HUES6 (cell line): ENCODE results near the gene ENTREP3.
"Not testable (repeated sequence)": the region's sequence is repeated elsewhere in the genome, so short reads cannot be mapped to it uniquely, and the experiment has no call there.

Experiments
- H3K27ac ChIP-seq: 2 replicates; pipeline ENCODE4 v1.7.0; 2013; ENCODE audit warnings: low read depth, mild to moderate bottlenecking, low read length, inconsistent platforms
- H3K27me3 ChIP-seq: 2 replicates; pipeline ENCODE4 v1.6.1; 2013; ENCODE audit warnings: low read length; ENCODE audit not compliant: control insufficient read depth, insufficient read depth
- H3K36me3 ChIP-seq: 2 replicates; pipeline ENCODE4 v1.6.1; 2013; ENCODE audit warnings: low read length; ENCODE audit not compliant: control insufficient read depth, insufficient read depth
- H3K4me1 ChIP-seq: 2 replicates; pipeline ENCODE4 v1.6.1; 2013; ENCODE audit warnings: low read length; ENCODE audit not compliant: control insufficient read depth, insufficient read depth
- H3K4me3 ChIP-seq: 2 replicates; pipeline ENCODE4 v1.5.1; 2013; ENCODE audit warnings: low read depth, low read length
- H3K9ac ChIP-seq: one replicate; pipeline ENCODE4 v1.6.1; 2013; ENCODE audit warnings: mild to moderate bottlenecking, low read length
- H3K9me3 ChIP-seq: 2 replicates; pipeline ENCODE4 v1.6.1; 2013; ENCODE audit warnings: low read depth, low read length; ENCODE audit not compliant: control insufficient read depth, insufficient read depth

Gene ENTREP3

GRCh38 chr1:155219592-155220031 is 35.7 kb downstream of the ENTREP3 start:
- H3K27me3 ChIP-seq = no peaks in the 10 kb centered on the region
- no peak overlapping the region for H3K9ac ChIP-seq
- peak overlapping the region; percentile 40; the same call in 1 of the 2 replicates for H3K4me3 ChIP-seq
- H3K27ac ChIP-seq = no peak overlapping the region
- peaks cover 3% of the 10 kb centered on the region; the same call in 1 of the 2 replicates for H3K4me1 ChIP-seq
- no peaks in the 10 kb centered on the region for H3K9me3 ChIP-seq
- peaks cover 9% of the 10 kb centered on the region for H3K36me3 ChIP-seq

- Histone ChIP-seq H3K27me3 (no peaks in the 10 kb centered on the region), H3K9me3 (no peaks in the 10 kb centered on the region), H3K36me3 (peaks cover 9% of the 10 kb centered on the region), H3K9ac (no peak overlapping the region), H3K27ac (no peak overlapping the region), H3K4me1 (0 out of 2 replicates have a peak, but pooled peaks cover 2% of the 10 kb centered on the region), H3K4me3 (peak overlapping the region; percentile 40; the same call in 1 of the 2 replicates)
These were observed 36.3 kb downstream of the ENTREP3 start for GRCh38 chr1:155218854-155219591.

- H3K4me3 ChIP-seq, H3K9me3 ChIP-seq, H3K27me3 ChIP-seq, H3K27ac ChIP-seq, H3K9ac ChIP-seq, H3K4me1 ChIP-seq: not testable (repeated sequence)
- peaks cover 17% of the 10 kb centered on the region for H3K36me3 ChIP-seq
These were observed 40.6 kb downstream of the ENTREP3 start for GRCh38 chr1:155214702-155215101.

GRCh38 chr1:155212051-155212440 is 43.2 kb downstream of the ENTREP3 start:
- not testable (repeated sequence) for H3K4me3 ChIP-seq, H3K9me3 ChIP-seq, H3K27me3 ChIP-seq, H3K27ac ChIP-seq, H3K9ac ChIP-seq
- H3K36me3 ChIP-seq = peaks cover 17% of the 10 kb centered on the region
- peaks cover 13% of the 10 kb centered on the region for H3K4me1 ChIP-seq

GRCh38 chr1:155211381-155212050 is 43.8 kb downstream of the ENTREP3 start:
- H3K27me3 ChIP-seq, H3K4me3 ChIP-seq, H3K9me3 ChIP-seq, H3K27ac ChIP-seq, H3K9ac ChIP-seq: not testable (repeated sequence)
- Histone ChIP-seq H3K36me3 (peaks cover 15% of the 10 kb centered on the region), H3K4me1 (peaks cover 15% of the 10 kb centered on the region)

- Histone ChIP-seq H3K9me3 (no peaks in the 10 kb centered on the region), H3K4me1 (peaks cover 15% of the 10 kb centered on the region), H3K9ac (no peak overlapping the region), H3K4me3 (no peak overlapping the region), H3K27ac (no peak overlapping the region), H3K27me3 (no peaks in the 10 kb centered on the region), H3K36me3 (peaks cover 11% of the 10 kb centered on the region)
These were observed 44.8 kb downstream of the ENTREP3 start for GRCh38 chr1:155210314-155211104.

GRCh38 chr1:155209312-155209721 is 46.0 kb downstream of the ENTREP3 start:
- peaks cover 17% of the 10 kb centered on the region for H3K36me3 ChIP-seq
- peak overlapping the region; percentile 98; the same call in 1 of the 2 replicates for H3K27ac ChIP-seq
- no peaks in the 10 kb centered on the region for H3K27me3 ChIP-seq
- no peaks in the 10 kb centered on the region for H3K9me3 ChIP-seq
- peak overlapping the region; percentile 85 for H3K4me3 ChIP-seq
- H3K4me1 ChIP-seq = peaks cover 15% of the 10 kb centered on the region
- H3K9ac ChIP-seq = peak overlapping the region; percentile 91

GRCh38 chr1:155208541-155209311 is 46.6 kb downstream of the ENTREP3 start, which contains the start of gene MTX1:
Gene MTX1 (plus strand): TSS chr1:155208695. CDS start chr1:155208805, 110 bp downstream.
- Histone ChIP-seq H3K36me3 (peaks cover 19% of the 10 kb centered on the region), H3K4me1 (peaks cover 15% of the 10 kb centered on the region), H3K9ac (peak within 1 kb of the TSS; percentile 91), H3K4me3 (peak within 1 kb of the TSS; percentile 85), H3K9me3 (no peaks in the 10 kb centered on the region), H3K27ac (peak within 1 kb of the TSS; percentile 98), H3K27me3 (no peaks in the 10 kb centered on the region)

GRCh38 chr1:155207806-155208540 is 47.3 kb downstream of the ENTREP3 start, which contains the start of gene THBS3:
Gene THBS3 (minus strand): TSS chr1:155207897. CDS start chr1:155207876, 21 bp downstream.
- H3K4me3 ChIP-seq = peak within 1 kb of the TSS; percentile 85
- peaks cover 15% of the 10 kb centered on the region for H3K4me1 ChIP-seq
- peak within 1 kb of the TSS; percentile 98 for H3K27ac ChIP-seq
- H3K9ac ChIP-seq = peak within 1 kb of the TSS; percentile 91
- no peaks in the 10 kb centered on the region for H3K9me3 ChIP-seq
- peaks cover 25% of the 10 kb centered on the region for H3K36me3 ChIP-seq
- H3K27me3 ChIP-seq = no peaks in the 10 kb centered on the region
